NCI-H2171 treated with DMSO at 0.1 percent for 48 hours (cell line): ENCODE data around the gene IGSF11.
"Not testable (repeated sequence)": the region's sequence is repeated elsewhere in the genome, so short reads cannot be mapped to it uniquely, and the experiment has no call there.

Experiments
- DNase-seq: peaks from one replicate; lab custom pipeline; 2025; lab: John Stamatoyannopoulos, UW

IGSF11 gene

DNA sequence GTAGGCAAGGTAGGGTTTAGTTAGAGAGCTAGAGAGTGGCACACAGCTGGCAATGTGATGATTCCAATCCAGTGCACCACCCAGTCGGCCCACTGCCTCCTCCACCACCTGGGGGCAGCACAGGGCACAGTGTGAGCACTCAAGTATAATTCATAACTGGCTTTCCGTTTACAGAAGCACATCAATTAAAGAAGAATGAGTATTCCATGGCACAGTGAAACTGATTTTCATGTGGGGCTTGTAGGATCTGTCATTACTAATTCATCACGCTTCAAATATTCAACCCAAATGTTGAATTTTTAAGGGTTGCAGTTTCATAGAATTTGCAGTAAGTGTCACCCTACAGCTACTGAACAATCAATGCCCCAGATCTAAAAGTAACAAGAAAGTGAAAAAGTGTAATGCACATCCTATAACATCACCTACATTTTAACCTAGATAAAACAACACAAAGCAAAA is 149.9 kb downstream of the IGSF11 start:
- peak; percentile 80 for DNase-seq

DNA sequence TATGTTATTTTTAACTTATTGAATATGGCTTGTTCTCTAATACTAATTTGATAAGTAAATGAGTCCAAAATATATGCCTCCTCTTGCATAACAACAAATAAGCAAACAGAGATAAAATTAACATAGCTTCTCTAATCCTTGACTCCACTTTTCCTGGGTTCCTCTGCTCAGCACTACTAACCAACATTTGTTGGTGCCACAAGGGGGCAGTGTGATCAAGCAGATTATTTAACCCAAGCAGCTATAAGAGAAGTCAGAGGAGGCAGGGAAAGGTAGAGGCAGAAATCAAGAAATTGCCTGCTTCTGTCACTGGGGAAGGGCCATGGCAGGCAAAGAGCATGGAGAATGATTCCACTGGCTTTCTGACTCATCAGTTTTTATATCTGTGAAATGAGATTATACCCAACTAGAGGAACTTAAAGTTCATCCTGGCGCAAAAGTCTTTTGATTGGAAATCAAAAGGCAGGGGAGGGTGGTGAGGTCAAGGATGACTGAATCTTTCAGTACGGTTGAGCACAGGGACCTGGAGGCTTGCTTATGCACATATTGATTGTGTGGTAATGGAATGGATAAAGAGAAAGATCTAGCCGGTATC is 152.2 kb downstream of the IGSF11 start:
- DNase-seq, result peak; percentile 76

DNA sequence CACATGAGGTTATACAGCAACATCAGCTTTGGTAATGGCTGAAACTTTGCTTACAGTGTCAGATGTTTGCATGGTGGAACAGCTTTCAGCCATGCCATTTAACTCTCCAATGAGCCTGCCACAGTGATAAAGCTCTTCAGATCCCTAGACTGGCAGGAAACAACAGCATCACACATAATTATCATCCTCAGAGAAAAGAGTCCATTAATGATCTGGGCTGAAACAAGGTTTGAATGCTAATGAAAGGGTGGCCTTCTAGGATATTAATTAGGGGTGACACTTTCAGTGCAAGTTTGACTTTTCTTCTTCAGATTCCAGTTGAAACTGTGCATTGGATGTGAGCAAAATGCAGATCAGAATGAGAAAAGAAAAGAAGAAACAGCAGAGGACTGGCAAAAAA is 166.6 kb downstream of the IGSF11 start:
- no peak for DNase-seq

DNA sequence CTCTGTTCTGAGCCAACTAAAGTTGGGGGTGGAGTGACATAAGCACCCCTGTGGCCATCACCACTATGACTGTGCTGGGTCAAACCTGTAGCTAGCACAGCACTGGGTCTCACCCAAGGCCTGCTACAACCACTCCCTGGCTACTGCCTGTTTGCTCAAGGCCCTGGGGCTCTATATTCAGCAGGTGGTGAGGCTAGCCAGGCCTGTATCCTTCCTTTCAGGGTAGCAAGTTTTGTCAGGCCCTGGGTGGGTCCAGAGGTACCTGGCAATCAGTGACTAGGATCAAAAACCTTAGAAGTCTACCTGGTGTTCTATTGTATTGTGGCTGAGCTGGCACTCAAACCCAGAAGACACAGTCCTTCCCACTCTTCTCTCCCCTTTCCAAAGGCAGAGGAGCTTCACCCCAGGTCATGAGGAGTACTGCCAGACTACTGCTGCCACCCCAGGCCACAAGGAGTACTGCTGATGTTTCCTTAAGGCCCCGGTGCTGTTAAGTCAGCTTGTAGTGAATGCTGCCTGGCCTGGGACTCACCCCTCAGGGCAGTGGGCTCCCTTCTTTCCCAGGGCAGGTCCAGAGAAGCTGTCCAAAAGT is 170.8 kb downstream of the IGSF11 start:
- peak; percentile 20 for DNase-seq

DNA sequence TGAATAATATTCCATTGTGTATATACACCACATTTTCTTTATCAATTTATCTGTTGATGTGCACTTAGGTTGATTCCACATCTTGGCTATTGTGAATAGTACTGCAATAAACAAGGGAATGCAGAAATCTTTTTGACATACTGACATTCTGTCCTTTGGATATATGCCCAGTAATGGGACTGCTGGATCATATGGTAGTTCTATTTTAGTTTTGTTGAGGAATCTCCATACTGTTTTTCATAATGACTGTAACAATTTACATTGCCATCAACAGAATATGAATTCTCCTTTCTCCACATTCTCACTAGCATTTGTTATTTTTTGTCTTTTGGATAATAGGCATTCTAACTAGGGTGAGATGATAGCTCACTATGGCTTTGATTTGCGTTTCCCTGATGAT is 174.7 kb downstream of the IGSF11 start:
- no peak for DNase-seq

DNA sequence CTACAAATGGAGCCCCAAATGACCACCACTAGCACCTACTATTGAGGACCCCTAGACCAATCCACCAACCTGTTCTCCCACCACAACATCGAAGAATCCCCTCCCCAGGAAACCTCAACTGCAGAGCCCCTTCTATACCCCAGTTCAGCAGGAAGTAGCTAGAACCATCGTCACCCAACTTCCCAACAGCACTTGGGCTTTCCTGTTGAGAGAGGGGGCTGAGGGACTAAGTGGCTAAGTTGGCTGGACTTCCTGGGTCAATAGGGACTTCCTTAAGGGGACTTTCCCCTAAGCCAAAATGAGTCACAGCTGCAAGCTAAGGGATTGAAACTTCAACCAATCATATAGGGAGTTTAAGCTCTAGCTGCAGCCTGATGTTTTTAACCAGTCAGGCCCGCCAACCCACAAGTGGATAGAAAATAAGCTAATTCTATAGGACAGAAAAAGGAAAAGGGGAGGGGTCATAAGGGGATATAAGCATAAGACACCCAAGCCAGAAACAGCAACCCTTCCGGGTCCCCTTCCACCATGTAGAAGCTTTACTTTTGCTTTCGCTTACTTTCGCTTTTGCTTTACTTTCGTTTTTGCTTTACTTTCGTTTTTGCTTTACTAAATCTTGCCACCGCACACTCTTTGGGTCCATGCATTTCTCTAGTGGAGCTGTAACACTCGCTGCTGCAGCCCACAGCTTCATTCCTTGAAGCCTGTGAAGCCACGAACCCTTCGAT is 183.0 kb downstream of the IGSF11 start:
- DNase-seq, result not testable (repeated sequence)

DNA sequence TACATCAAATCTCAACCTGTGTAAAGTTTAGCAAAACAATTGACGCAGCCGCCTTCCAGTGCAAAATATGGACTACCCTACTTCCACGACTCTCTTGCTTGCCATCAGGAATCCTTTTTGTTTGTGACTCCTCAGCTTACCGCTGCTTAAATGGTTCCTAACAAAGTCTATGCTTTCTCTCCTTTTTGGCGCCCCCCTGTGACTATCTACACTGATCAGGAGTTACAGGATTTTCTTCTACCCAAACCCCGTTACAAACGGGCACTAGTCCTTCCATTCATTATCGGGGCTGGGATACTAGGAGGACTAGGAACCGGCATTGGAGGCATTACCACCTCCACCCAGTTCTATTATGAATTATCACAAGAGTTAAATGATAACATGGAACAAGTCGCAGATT is 184.0 kb downstream of the IGSF11 start:
- no peak for DNase-seq
